Naive thymus-derived CD4-positive, alpha-beta T cell (primary cell): Measurements from ENCODE around the gene GBP4. TPM values are rescaled to one million over a fixed set of nuclear protein-coding genes. Genes with fewer than 3 reads are reported as not detected.

Experiments
- polyA plus RNA-seq, 2 donors: library from polyadenylated mRNA; unstranded; fragments of 300-500 nt; fragmentation: Illumina TruSeq; gene quantifications; one replicate each; pipeline ENCODE4 v1.2.3, GENCODE V29; 2021
- total RNA-seq, 6 experiments: library from RNA in 5 of 6; stranded (reverse) in 5 of 6; gene quantifications; 1 replicate in 5 of 6; 2 replicates in 1 of 6; pipeline ENCODE4 v1.2.3 and lab custom pipeline; 2021 to 2026

The GBP4 gene
- total and polyA plus RNA-seq, 7 experiments from 2014 or later = 29.1 to 174 (median 37.4) TPM

Other genes starting within 250 kb of the GBP4 start
- gene KYAT3, start 206.3 kb downstream of the GBP4 start, total RNA-seq = 10 to 100 TPM; 16.3 to 28.9 (median 27.6) TPM
- gene KYAT3, start 206.3 kb downstream of the GBP4 start, polyA plus RNA-seq = 10 to 100 TPM; 23.3 to 27.4 TPM
- 10 to 100 TPM; 16.3 to 26.7 (median 21.6) TPM for gene RBMXL1, start 206.3 kb downstream of the GBP4 start, total RNA-seq
- gene RBMXL1, start 206.3 kb downstream of the GBP4 start, polyA plus RNA-seq = 10 to 100 TPM; 12.5 to 13.5 TPM
- gene GBP3, start 176.1 kb downstream of the GBP4 start, total RNA-seq = 10 to 100 TPM; 15.9 to 39.9 (median 31.9) TPM
- 10 to 100 TPM; 11.1 to 11.9 TPM for gene GBP3, start 176.1 kb downstream of the GBP4 start, polyA plus RNA-seq
- gene GBP1, start 133.7 kb downstream of the GBP4 start, total RNA-seq = 100 to 1,000 TPM in 1 of 5 experiments, 10 to 100 TPM in 4; 17.1 to 319 (median 51.9) TPM
- 10 to 100 TPM; 34.3 to 57.5 TPM for gene GBP1, start 133.7 kb downstream of the GBP4 start, polyA plus RNA-seq
- 100 to 1,000 TPM in 3 of 5 experiments, 10 to 100 TPM in 2; 74.0 to 200 (median 185) TPM for gene GBP2, start 72.8 kb downstream of the GBP4 start, total RNA-seq
- gene GBP2, start 72.8 kb downstream of the GBP4 start, polyA plus RNA-seq = 100 to 1,000 TPM in 1 of 2 donors, 10 to 100 TPM in 1; 73.8 to 104 TPM
- gene GBP7, start 22.9 kb downstream of the GBP4 start, total RNA-seq = under 1 TPM in 2 of 5 experiments, not detected in 3; 0.13 to 0.19 TPM
- not detected for gene GBP7, start 22.9 kb downstream of the GBP4 start, polyA plus RNA-seq
- 100 to 1,000 TPM in 2 of 5 experiments, 10 to 100 TPM in 3; 31.8 to 784 (median 53.6) TPM for gene GBP5, start 73.9 kb upstream of the GBP4 start, total RNA-seq
- gene GBP5, start 73.9 kb upstream of the GBP4 start, polyA plus RNA-seq = 10 to 100 TPM; 30.0 to 42.1 TPM
- gene GBP6, start 165.1 kb upstream of the GBP4 start, total RNA-seq = 1 to 10 TPM in 1 of 5 experiments, under 1 TPM in 3, not detected in 1; 0.19 to 2.8 (median 0.27) TPM
- under 1 TPM in 1 of 2 donors, not detected in 1; 0.14 TPM for gene GBP6, start 165.1 kb upstream of the GBP4 start, polyA plus RNA-seq